ENCODE data around the gene WBP1L. TPM values are rescaled to one million over a fixed set of nuclear protein-coding genes. Genes with fewer than 3 reads are reported as not detected.
A peak's percentile ranks its signal among the peaks of the same experiment; 100 is the strongest.
"Not testable (repeated sequence)": the region's sequence is repeated elsewhere in the genome, so short reads cannot be mapped to it uniquely, and the experiment has no call there.

The WBP1L gene
- total RNA-seq, 2 donors from 2014 or later: 37.8 to 47.8 TPM

GRCh38 chr10:102716900-102717565 lies 26.7 kb upstream of the WBP1L start:
- DNase-seq; intact Hi-C loops (cut with DNase I, micrococcal nuclease): not testable (repeated sequence)

DNA sequence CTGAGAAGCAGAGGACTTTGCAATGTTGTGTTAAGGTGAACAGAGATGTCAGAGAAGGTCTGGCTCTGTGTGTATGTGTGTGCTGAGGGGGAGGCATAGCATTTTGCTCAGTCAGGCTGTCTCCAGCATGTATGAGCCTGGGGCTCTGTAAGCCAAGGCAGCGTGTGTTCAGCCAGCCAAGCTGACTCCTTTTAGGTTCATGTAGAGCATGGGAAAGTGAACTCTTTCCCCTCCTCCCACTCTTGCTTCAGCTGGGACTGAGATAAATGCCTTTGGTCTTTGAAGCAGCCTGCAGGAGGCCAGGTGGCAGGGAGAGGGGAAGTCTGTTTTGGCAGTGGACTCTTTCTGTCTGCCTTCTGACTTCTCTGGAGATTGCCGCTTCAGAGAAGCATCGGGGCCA lies 25.5 kb upstream of the WBP1L start:
- ATAC-seq: no peak
- intact Hi-C loops (cut with DNase I, micrococcal nuclease): no loop called here
- DNase-seq: no peak

More at GRCh38 chr10:102716900-102717565, 26.7 kb upstream of the WBP1L start:
- not testable (repeated sequence) for ATAC-seq

GRCh38 chr10:102720337-102720736 lies 23.4 kb upstream of the WBP1L start:
- intact Hi-C loops (cut with DNase I, micrococcal nuclease): loop anchor here in 1 of 2 donors (10.0 kb wide), 2 partner anchors 114 to 344 kb away; partner anchors contain the start of gene CYP17A1
- ATAC-seq (no peak), DNase-seq (no peak)

DNA sequence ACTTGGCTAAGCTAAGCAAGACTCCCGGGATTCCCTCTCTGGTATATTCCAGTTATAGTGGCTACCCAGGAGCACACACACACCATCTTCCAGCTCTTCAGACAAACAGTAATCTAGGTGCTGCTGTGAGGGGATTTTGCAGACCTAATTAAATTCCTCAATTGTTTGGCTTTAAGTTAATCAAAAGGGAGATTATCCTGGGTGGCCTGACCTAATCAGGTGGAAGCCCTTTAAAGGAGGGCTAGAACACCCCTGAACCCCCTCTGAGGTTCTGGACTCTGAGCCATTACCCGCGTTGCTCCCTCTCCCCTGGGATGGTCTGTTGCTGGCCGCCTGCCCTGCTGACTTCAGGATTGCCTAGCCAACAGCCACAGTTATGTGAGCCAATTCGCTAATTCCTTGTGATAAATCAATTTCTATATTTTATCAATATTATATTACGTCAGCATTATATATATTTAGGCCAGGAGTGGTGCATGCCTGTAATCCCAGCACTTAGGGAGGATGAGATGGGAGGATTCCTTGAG lies 22.9 kb upstream of the WBP1L start:
- no peak for ATAC-seq
- DNase-seq: no peak
- intact Hi-C loops (cut with DNase I, micrococcal nuclease): loop anchor here in 1 of 2 donors (10.0 kb wide), 2 partner anchors 114 to 344 kb away; partner anchors contain the start of gene CYP17A1

GRCh38 chr10:102721954-102722353 lies 21.8 kb upstream of the WBP1L start:
- intact Hi-C loops (cut with DNase I, micrococcal nuclease): loop anchor here in 1 of 2 donors (10.0 kb wide), 2 partner anchors 113 to 343 kb away; partner anchors contain the start of gene CYP17A1
- ATAC-seq (no peak), DNase-seq (no peak)

GRCh38 chr10:102723989-102724388 lies 19.8 kb upstream of the WBP1L start:
- intact Hi-C loops (cut with DNase I, micrococcal nuclease): loop anchor here in 1 of 2 donors (10.0 kb wide), 2 partner anchors 111 to 341 kb away; partner anchors contain the start of gene CYP17A1
- DNase-seq (no peak), ATAC-seq (no peak)

DNA sequence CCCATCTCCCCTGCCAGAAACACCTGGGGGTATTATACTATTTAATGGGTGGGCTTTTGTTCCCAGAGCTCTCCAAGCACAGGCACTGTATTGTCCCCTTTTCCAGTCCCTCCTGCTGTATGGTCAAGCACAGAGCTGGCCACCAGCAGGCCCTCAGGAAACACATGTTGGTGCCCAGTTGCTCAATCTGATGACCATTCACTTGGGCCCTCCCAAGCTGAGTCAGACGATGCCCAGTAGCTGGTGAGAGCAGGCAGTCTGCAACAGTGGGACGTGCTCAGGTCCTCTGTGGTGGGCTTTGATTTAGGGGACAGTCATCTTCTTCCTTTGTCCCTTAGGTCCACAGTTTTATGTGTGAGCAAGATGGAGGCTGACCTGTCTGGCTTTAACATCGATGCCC lies 17.5 kb upstream of the WBP1L start:
- intact Hi-C loops (cut with DNase I, micrococcal nuclease): loop anchor here in 1 of 2 donors (5.0 to 10.0 kb wide), 3 partner anchors 109 to 339 kb away; partner anchors contain the start of gene CYP17A1
- no peak for DNase-seq
- no peak for ATAC-seq

DNA sequence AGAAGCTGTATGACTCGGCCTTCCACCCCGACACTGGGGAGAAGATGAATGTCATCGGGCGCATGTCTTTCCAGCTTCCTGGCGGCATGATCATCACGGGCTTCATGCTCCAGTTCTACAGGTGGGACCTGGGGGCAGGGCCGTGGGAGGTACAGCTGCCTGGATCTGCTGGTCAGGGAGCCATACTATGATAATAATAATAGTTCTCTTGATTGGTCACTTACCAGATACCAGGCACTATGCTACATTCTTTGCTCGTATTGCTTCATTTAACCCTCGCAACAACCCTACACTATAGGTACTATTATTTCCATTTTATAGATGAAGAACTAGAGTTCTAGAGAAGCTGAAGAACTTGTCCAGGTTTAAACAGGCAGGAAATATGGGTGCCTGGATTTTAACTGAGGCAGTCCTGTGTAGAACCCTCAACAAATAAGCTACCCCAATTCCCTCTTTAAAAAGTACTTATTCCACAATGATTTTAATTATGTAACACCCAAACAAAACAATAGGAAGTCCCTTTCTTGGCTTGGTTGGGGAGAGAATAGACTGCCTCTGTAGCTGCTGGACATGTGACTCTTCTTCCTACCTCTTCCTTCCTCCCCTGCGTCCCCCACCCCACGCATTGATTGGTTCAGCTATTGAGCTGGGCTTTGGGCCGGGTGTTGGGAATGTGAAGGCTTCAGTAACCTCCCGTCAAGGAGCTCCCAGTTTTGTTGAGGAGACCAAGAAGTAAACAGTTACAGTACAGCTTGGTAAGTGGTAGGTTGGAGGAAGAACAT lies 16.5 kb upstream of the WBP1L start:
- ATAC-seq: no peak
- DNase-seq: no peak
- intact Hi-C loops (cut with DNase I, micrococcal nuclease): loop anchor here in 1 of 2 donors (5.0 to 10.0 kb wide), 3 partner anchors 108 to 338 kb away; partner anchors contain the start of gene CYP17A1

- intact Hi-C loops (cut with DNase I, micrococcal nuclease): loop anchor here (5.0 to 10.0 kb wide), 4 partner anchors 105 to 335 kb away; partner anchors contain the start of gene CYP17A1 (in 1 of the 2)
- DNase-seq: peak; percentile 71 to 90
- ATAC-seq: peak; percentile 98
These were observed 14.4 kb upstream of the WBP1L start for GRCh38 chr10:102729029-102730026.

GRCh38 chr10:102731222-102731800 lies 12.4 kb upstream of the WBP1L start:
- intact Hi-C loops (cut with DNase I, micrococcal nuclease): loop anchor here in 1 of 2 donors (10.0 kb wide), 1 partner anchor 173 kb away; no protein-coding TSS in a partner anchor
- ATAC-seq (no peak), DNase-seq (no peak)

DNA sequence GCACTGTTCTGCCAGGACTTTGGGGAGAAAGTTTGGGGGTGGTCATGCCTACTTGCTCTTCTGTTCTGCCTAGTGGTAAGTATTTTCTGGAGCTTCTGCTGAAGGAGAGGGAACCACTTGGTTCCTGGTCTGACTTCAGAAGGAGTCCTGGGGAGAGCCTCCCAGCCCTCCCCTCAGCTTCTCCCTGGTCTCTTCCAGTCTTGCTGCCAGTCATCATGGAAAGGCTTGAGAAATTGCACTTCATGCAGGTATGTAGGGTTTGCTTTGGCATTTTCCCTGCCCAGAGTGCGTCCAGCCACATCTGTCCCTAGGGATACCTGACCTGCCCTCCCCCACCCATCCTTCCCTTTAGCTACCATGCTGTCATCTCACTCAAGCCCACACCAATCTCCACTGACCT lies 11.1 kb upstream of the WBP1L start:
- no peak for ATAC-seq
- intact Hi-C loops (cut with DNase I, micrococcal nuclease): loop anchor here in 1 of 2 donors (10.0 kb wide), 1 partner anchor 172 kb away; no protein-coding TSS in a partner anchor

GRCh38 chr10:102735065-102735562 lies 8.6 kb upstream of the WBP1L start:
- intact Hi-C loops (cut with DNase I, micrococcal nuclease): loop anchor here in 1 of 2 donors (10.0 kb wide), 1 partner anchor 170 kb away; no protein-coding TSS in a partner anchor
- DNase-seq (no peak), ATAC-seq (no peak)

More for the DNA sequence above, 11.1 kb upstream of the WBP1L start:
- no peak for DNase-seq

DNA sequence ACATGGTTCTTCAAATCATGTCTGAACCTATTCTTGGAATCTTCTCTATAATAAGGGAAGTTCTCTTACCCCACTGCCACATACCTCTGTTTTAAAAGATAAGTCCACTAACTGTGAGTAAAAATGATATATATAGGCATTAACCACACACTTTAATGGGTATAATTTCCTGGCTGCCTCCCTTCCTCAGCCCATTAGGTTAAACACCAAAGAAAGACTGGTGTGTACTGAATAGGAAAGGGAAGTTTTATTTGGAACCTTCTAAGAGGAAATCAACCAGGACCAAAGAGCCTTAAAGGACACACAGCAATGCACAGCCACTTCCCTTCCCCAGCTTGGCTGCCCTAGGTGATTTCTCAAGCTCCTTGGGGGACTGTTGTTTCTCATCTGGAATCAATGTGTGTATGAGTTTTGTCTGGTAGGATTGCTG lies 5.0 kb upstream of the WBP1L start:
- intact Hi-C loops (cut with DNase I, micrococcal nuclease): loop anchor here in 1 of 2 donors (10.0 kb wide), 1 partner anchor 166 kb away; no protein-coding TSS in a partner anchor

DNA sequence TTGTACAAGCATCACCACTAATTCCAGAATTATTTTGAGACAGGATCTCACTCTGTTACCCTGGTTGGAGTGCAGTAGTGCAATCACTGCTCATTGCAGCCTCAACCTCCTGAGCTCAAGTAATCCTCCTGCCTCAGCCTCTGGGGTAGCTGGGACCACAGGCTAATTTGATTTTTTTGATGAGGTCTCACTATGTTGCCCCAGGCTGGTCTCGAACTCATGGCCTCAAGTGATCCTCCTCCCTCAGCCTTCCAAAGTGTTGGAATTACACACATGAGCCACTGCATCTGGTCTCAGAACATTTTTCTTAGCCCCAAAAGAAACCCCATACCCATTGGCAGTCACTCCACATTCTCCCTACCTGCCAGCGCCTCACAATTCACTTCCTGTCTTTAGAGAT lies 3.5 kb upstream of the WBP1L start:
- DNase-seq: no peak
- intact Hi-C loops (cut with DNase I, micrococcal nuclease): loop anchor here in 1 of 2 donors (5.0 kb wide), 1 partner anchor 77 kb away; no protein-coding TSS in a partner anchor
- ATAC-seq: no peak

More for the DNA sequence above, 5.0 kb upstream of the WBP1L start:
- DNase-seq (no peak), ATAC-seq (no peak)

DNA sequence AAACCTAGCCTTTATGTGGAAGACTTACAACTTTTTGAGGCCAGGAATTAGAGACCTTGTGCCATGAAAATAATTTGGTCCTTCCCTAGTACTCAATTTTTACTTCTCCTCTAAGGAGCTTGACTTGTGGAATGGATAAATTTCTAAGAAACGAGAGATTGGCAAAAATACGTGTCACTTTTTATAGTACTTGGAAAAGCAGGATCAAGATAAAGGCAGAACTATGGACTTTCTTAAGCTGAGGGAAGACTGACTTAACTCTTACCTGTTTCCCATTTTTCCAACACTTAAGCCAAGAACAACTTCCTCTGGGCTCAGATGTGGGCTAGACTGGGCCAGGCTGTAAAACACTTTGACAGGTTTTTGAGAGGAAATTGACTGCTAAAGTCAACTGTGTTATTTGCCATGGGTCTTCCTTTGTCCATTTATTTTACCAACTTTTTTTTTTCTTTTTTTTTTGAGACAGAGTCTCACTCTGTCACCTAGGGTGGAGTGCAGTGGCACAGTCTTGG lies 2.0 kb upstream of the WBP1L start:
- DNase-seq (no peak), ATAC-seq (no peak)
- intact Hi-C loops (cut with DNase I, micrococcal nuclease): loop anchor here in 1 of 2 donors (2.0 to 5.0 kb wide), 2 partner anchors 27 to 76 kb away; partner anchors contain the start of genes ARL3 and SFXN2

- not testable (repeated sequence) for DNase-seq, ATAC-seq
- intact Hi-C loops (cut with DNase I, micrococcal nuclease): loop anchor here in 1 of 2 donors (2.0 to 5.0 kb wide), 2 partner anchors 28 to 75 kb away; partner anchors contain the start of genes ARL3 and SFXN2
These were observed 1.4 kb upstream of the WBP1L start for GRCh38 chr10:102742313-102742712.

Data from left colon (tissue), 2 donors.